DOHH2 (cell line): ENCODE results near the gene UPF2.
A peak's percentile ranks its signal among the peaks of the same experiment; 100 is the strongest.

ENCODE experiments used
- H3F3A ChIP-seq: fragments of 200-600 bp; sonication (generic), shearing (Covaris generic); 2 replicates; pipeline ENCODE4 v1.6.0; 2016; ENCODE audit warnings: antibody characterized with exemption, mild to moderate bottlenecking; ENCODE audit not compliant: control insufficient read depth, insufficient read depth
- H3K27ac ChIP-seq: fragments of 200-600 bp; sonication (generic); 2 replicates; pipeline ENCODE4 v1.5.1; 2014; ENCODE audit warnings: low read depth, mild to moderate bottlenecking, low read length, moderate library complexity
- H3K27me3 ChIP-seq: fragments of 200-600 bp; sonication (generic); 2 replicates; pipeline ENCODE4 v1.6.1; 2014; ENCODE audit warnings: mild to moderate bottlenecking, low read length, mixed read lengths; ENCODE audit not compliant: control insufficient read depth
- H3K36me3 ChIP-seq: fragments of 200-600 bp; sonication (generic); 2 replicates; pipeline ENCODE4 v1.6.1; 2014; ENCODE audit warnings: mild to moderate bottlenecking, low read length, moderate library complexity, mixed read lengths; ENCODE audit not compliant: control insufficient read depth
- H3K4me1 ChIP-seq: fragments of 200-600 bp; sonication (generic); 2 replicates; pipeline ENCODE4 v1.6.1; 2014; ENCODE audit warnings: mild to moderate bottlenecking, low read length, mixed read lengths; ENCODE audit not compliant: control insufficient read depth
- H3K4me2 ChIP-seq: fragments of 200-600 bp; sonication (generic); 2 replicates; pipeline ENCODE4 v1.6.0; 2014; ENCODE audit warnings: mild to moderate bottlenecking, low read length, moderate library complexity
- H3K4me3 ChIP-seq: fragments of 200-600 bp; sonication (generic); 2 replicates; pipeline ENCODE4 v1.5.1; 2014; ENCODE audit warnings: mild to moderate bottlenecking, low read length, mixed read lengths
- H3K79me2 ChIP-seq: fragments of 200-600 bp; sonication (generic); 2 replicates; pipeline ENCODE4 v1.6.1; 2014; ENCODE audit warnings: mild to moderate bottlenecking, low read length, mixed read lengths; ENCODE audit not compliant: control insufficient read depth
- H3K9me2 ChIP-seq: fragments of 200-600 bp; sonication (generic); replicated peaks from 2 replicates; pipeline ENCODE4 v1.6.1; 2014; ENCODE audit warnings: mild to moderate bottlenecking, low read length, mixed read lengths; ENCODE audit not compliant: control insufficient read depth
- H3K9me3 ChIP-seq: fragments of 200-600 bp; sonication (generic); 2 replicates; pipeline ENCODE4 v1.6.1; 2014; ENCODE audit warnings: antibody characterized with exemption, low read length, mixed read lengths; ENCODE audit not compliant: control insufficient read depth, insufficient read depth
- H4K20me1 ChIP-seq: fragments of 200-600 bp; sonication (generic); 2 replicates; pipeline ENCODE4 v1.6.0; 2014; ENCODE audit warnings: low read depth, mild to moderate bottlenecking, antibody characterized with exemption, low read length, moderate library complexity; ENCODE audit not compliant: control insufficient read depth, insufficient read depth
- CTCF ChIP-seq: fragments of 200-600 bp; sonication (generic); IDR thresholded peaks from one replicate; pipeline ENCODE4 v1.5.1; 2014; ENCODE audit warnings: antibody characterized with exemption, mild to moderate bottlenecking, low read depth, low read length; ENCODE audit not compliant: poor library complexity, severe bottlenecking
- EZH2phosphoT487 ChIP-seq: fragments of 200-600 bp; sonication (generic); IDR thresholded peaks from 2 replicates; pipeline ENCODE4 v1.6.1; 2017; ENCODE audit warnings: borderline replicate concordance, mild to moderate bottlenecking, antibody characterized with exemption, low read length, moderate library complexity, mixed read lengths

UPF2 gene

GRCh38 chr10:12063483-12063818 is 20.8 kb upstream of the UPF2 start:
- Histone ChIP-seq H3K4me1 (peaks cover 23% of the 10 kb centered on the region), H3K27me3 (no peaks in the 10 kb centered on the region), H3K27ac (no peak overlapping the region), H3K4me2 (peak overlapping the region; percentile 49), H3K4me3 (peak overlapping the region; percentile 52; the same call in 1 of the 2 replicates), H3K79me2 (no peaks in the 10 kb centered on the region), H3K9me2 (no peaks in the 10 kb centered on the region), H3F3A (0 out of 2 replicates have a peak, but pooled peaks cover 7% of the 10 kb centered on the region), H3K9me3 (no peaks in the 10 kb centered on the region), H4K20me1 (no peaks in the 10 kb centered on the region), H3K36me3 (no peaks in the 10 kb centered on the region)
- TF ChIP-seq EZH2phosphoT487 = no peak
- no peak for TF ChIP-seq CTCF

GRCh38 chr10:12062754-12063482 is 20.3 kb upstream of the UPF2 start:
- TF ChIP-seq CTCF (no peak), EZH2phosphoT487 (no peak)

GRCh38 chr10:12061124-12061523 is 18.5 kb upstream of the UPF2 start:
- H3K4me1 ChIP-seq = peaks cover 16% of the 10 kb centered on the region

More at GRCh38 chr10:12062754-12063482, 20.3 kb upstream of the UPF2 start:
- no peaks in the 10 kb centered on the region for H4K20me1 ChIP-seq
- H3K4me2 ChIP-seq = peak overlapping the region; percentile 49
- H3K4me3 ChIP-seq = peak overlapping the region; percentile 52
- H3K4me1 ChIP-seq = peaks cover 17% of the 10 kb centered on the region
- H3K27ac ChIP-seq = no peak overlapping the region
- 0 out of 2 replicates have a peak, but pooled peaks cover 7% of the 10 kb centered on the region for H3F3A ChIP-seq
- no peaks in the 10 kb centered on the region for H3K9me2 ChIP-seq
- no peaks in the 10 kb centered on the region for H3K27me3 ChIP-seq
- no peaks in the 10 kb centered on the region for H3K79me2 ChIP-seq
- no peaks in the 10 kb centered on the region for H3K9me3 ChIP-seq
- no peaks in the 10 kb centered on the region for H3K36me3 ChIP-seq

More at GRCh38 chr10:12061124-12061523, 18.5 kb upstream of the UPF2 start:
- H3K36me3 ChIP-seq = no peaks in the 10 kb centered on the region
- H3K79me2 ChIP-seq = no peaks in the 10 kb centered on the region
- no peak overlapping the region for H3K27ac ChIP-seq
- no peak for TF ChIP-seq EZH2phosphoT487
- no peak for TF ChIP-seq CTCF
- no peaks in the 10 kb centered on the region for H3K27me3 ChIP-seq
- H3K4me3 ChIP-seq = no peak overlapping the region
- 0 out of 2 replicates have a peak, but pooled peaks cover 7% of the 10 kb centered on the region for H3F3A ChIP-seq
- H3K4me2 ChIP-seq = no peak overlapping the region
- H4K20me1 ChIP-seq = no peaks in the 10 kb centered on the region
- no peaks in the 10 kb centered on the region for H3K9me2 ChIP-seq
- no peaks in the 10 kb centered on the region for H3K9me3 ChIP-seq
